ENCODE results near the gene ALPL. TPM values are rescaled to one million over a fixed set of nuclear protein-coding genes. Genes with fewer than 3 reads are reported as not detected.

The ALPL gene
- total and polyA plus RNA-seq, 2 of the 4 experiments (the other 2 are of a cell fraction): 0.54 to 2.2 TPM

GRCh38 chr1:21596174-21596573 is 87.0 kb downstream of the ALPL start:
- Histone ChIP-seq H4K91ac (ENCODE audit: insufficient read depth, low read depth, low read length) (no peak overlapping the region), H2BK20ac (ENCODE audit: low read depth, low read length) (no peak overlapping the region), H3K4me2 (ENCODE audit: low read depth, low read length) (no peak overlapping the region), H3K27me3 (ENCODE audit: control insufficient read depth, insufficient read depth, low read length) (peaks cover 25% of the 10 kb centered on the region), H3K18ac (ENCODE audit: low read depth, low read length) (no peak overlapping the region), H3K23ac (ENCODE audit: low read depth, low read length) (no peak overlapping the region), H3K4me1 (ENCODE audit: control insufficient read depth, insufficient read depth, low read length) (no peaks in the 10 kb centered on the region), H3K27ac (ENCODE audit: insufficient read depth, low read length) (no peak overlapping the region), H4K8ac (ENCODE audit: low read depth in 2 of 2, low read length in 2 of 2) (no peak overlapping the region), H2BK15ac (ENCODE audit: low read depth, low read length) (no peak overlapping the region), H3K4ac (ENCODE audit: low read depth, low read length) (no peak overlapping the region), H3K9me3 (ENCODE audit: control insufficient read depth, insufficient read depth, low read length) (no peaks in the 10 kb centered on the region), H2AK5ac (ENCODE audit: low read depth, low read length) (no peak overlapping the region), H3K9ac (ENCODE audit: low read depth, low read length) (no peak overlapping the region), H4K20me1 (ENCODE audit: insufficient read depth, low read length) (no peaks in the 10 kb centered on the region; the same call in 1 of the 2 replicates), H3K14ac (replicated peaks; ENCODE audit: low read depth, low read length) (no peak overlapping the region), H2BK120ac (ENCODE audit: low read depth, low read length) (no peak overlapping the region), H3K79me1 (ENCODE audit: low read depth in 1 of 2, low read length in 2 of 2) (no peaks in the 10 kb centered on the region), H3K56ac (ENCODE audit: extremely low read depth, insufficient read depth, low read length) (no peak overlapping the region), H3K4me3 (ENCODE audit: insufficient read depth, low read depth, low read length) (no peak overlapping the region), H3K9me1 (ENCODE audit: insufficient read depth, low read length) (no peaks in the 10 kb centered on the region), H2AK9ac (replicated peaks; ENCODE audit: low read depth, low read length, poor library complexity) (no peak overlapping the region), H3K36me3 (ENCODE audit: control insufficient read depth, insufficient read depth, low read length) (no peaks in the 10 kb centered on the region), H4K5ac (ENCODE audit: low read depth, low read length) (no peak overlapping the region), H2BK5ac (ENCODE audit: low read depth, low read length, poor library complexity, severe bottlenecking) (no peak overlapping the region), H2AFZ (replicated peaks; ENCODE audit: low read length, poor library complexity) (no peak overlapping the region)
- DNase-seq: no peak
- TF ChIP-seq NFE2L2 (IDR thresholded peaks at IDR 0.05; ENCODE audit: low read depth, low read length) (no peak), CEBPB (IDR thresholded peaks at IDR 0.05; ENCODE audit: low read depth, low read length) (no peak), RFX5 (IDR thresholded peaks at IDR 0.05; ENCODE audit: low read depth, low read length) (no peak), CTCF (conservative IDR thresholded peaks at IDR 0.05; ENCODE audit: low read depth, low read length) (no peak), MAZ (IDR thresholded peaks at IDR 0.05; ENCODE audit: borderline replicate concordance, low read depth, low read length) (no peak), SMC3 (IDR thresholded peaks at IDR 0.05; ENCODE audit: low read depth, low read length) (no peak), RCOR1 (IDR thresholded peaks at IDR 0.05; ENCODE audit: insufficient replicate concordance, low read length) (no peak), MXI1 (IDR thresholded peaks at IDR 0.05; ENCODE audit: borderline replicate concordance, low read depth, low read length) (no peak), USF2 (IDR thresholded peaks at IDR 0.05; ENCODE audit: low read depth, low read length) (no peak), MAFK (IDR thresholded peaks at IDR 0.05; ENCODE audit: low read depth, low read length) (no peak), CHD1 (IDR thresholded peaks at IDR 0.05; ENCODE audit: low read depth, low read length) (no peak), FOS (IDR thresholded peaks at IDR 0.05; ENCODE audit: low read depth, low read length) (no peak), BHLHE40 (IDR thresholded peaks at IDR 0.05; ENCODE audit: low read depth, low read length) (no peak), POLR2A (IDR thresholded peaks at IDR 0.05; ENCODE audit: low read depth, low read length) (no peak)
- intact Hi-C loops (cut with micrococcal nuclease): no loop called here
- ChIA-PET POLR2A (ENCODE audit: unreplicated experiment) (no interaction called here), CTCF (interaction anchor here (0.6 to 1.7 kb wide), 3 partner anchors 226 to 338 kb away, joined by 3 to 8 read pairs (median 4); no protein-coding TSS in a partner anchor)
- in situ Hi-C loops (cut with MboI; ENCODE audit: low sequenced_read_pairs): no loop called here
- BruUV-seq (replicated peaks): no TSS peak
- WGBS, 2 experiments (ENCODE audit: extremely low coverage in 2 of 2, insufficient read length in 1 of 2): no CpG with 5 or more reads among the region's 11 CpGs
- dilution Hi-C loops (cut with HindIII; ENCODE audit: low sequenced_read_pairs, unreplicated experiment): no loop called here
- no peak for ATAC-seq (ENCODE audit: low read depth)

Measured in IMR-90 (cell line).